GM18517 (cell line): Measurements from ENCODE around the gene PCDHAC1.
"Not testable (repeated sequence)": the region's sequence is repeated elsewhere in the genome, so short reads cannot be mapped to it uniquely, and the experiment has no call there.

ENCODE experiments used
- ATAC-seq: cut with Tn5 transposase; IDR thresholded peaks from one replicate; pipeline ENCODE4 v1.9.1; 2021; ENCODE audit warnings: mild to moderate bottlenecking, moderate library complexity; ENCODE audit not compliant: unreplicated experiment

Gene PCDHAC1

GRCh38 chr5:140925806-140926442, at the start of gene PCDHAC1:
PCDHAC1 (plus strand) TSS chr5:140926299; CDS start chr5:140926893, 594 bp downstream.
- ATAC-seq: no peak

- ATAC-seq: not testable (repeated sequence)
Measured at GRCh38 chr5:140876541-140877261, 49.4 kb upstream of the PCDHAC1 start.

- no peak for ATAC-seq
Measured at GRCh38 chr5:140877262-140877581, 48.9 kb upstream of the PCDHAC1 start.

DNA sequence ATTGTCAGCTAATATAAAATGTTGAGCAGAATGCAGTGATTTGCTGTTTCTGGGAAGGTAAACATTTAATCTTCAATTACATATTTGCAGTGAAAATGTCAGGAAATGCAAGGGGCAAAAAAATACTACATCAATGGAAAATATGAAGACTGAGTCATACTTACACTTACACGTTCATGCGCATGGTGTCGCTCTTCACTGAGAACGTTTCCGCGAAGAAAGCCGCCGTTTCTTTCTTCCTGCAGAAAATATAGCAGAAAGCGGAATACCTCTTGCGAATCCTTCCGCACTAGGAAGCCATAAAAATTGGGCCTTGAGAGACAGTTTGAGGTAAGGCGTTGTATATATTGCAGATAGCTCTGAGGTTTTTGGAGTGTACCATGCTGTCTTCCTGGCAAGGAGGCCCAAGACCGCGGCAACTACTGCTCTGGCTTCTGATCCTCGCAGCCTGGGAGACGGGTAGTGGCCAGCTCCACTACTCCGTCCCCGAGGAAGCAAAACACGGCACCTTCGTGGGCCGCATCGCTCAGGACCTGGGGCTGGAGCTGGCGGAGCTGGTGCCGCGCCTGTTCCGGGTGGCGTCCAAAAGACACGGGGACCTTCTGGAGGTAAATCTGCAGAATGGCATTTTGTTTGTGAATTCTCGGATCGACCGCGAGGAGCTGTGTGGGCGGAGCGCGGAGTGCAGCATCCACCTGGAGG, 44.1 kb upstream of the PCDHAC1 start, which contains the start of gene PCDHA13:
TSS of gene PCDHA13 (plus strand) at position 236 of the 702 bp plus-strand sequence. CDS start at position 381, 145 bp downstream.
- no peak for ATAC-seq

- no peak for ATAC-seq
Measured at GRCh38 chr5:140882591-140882899, 43.6 kb upstream of the PCDHAC1 start.

GRCh38 chr5:140883373-140883772, 42.7 kb upstream of the PCDHAC1 start:
- no peak for ATAC-seq

DNA sequence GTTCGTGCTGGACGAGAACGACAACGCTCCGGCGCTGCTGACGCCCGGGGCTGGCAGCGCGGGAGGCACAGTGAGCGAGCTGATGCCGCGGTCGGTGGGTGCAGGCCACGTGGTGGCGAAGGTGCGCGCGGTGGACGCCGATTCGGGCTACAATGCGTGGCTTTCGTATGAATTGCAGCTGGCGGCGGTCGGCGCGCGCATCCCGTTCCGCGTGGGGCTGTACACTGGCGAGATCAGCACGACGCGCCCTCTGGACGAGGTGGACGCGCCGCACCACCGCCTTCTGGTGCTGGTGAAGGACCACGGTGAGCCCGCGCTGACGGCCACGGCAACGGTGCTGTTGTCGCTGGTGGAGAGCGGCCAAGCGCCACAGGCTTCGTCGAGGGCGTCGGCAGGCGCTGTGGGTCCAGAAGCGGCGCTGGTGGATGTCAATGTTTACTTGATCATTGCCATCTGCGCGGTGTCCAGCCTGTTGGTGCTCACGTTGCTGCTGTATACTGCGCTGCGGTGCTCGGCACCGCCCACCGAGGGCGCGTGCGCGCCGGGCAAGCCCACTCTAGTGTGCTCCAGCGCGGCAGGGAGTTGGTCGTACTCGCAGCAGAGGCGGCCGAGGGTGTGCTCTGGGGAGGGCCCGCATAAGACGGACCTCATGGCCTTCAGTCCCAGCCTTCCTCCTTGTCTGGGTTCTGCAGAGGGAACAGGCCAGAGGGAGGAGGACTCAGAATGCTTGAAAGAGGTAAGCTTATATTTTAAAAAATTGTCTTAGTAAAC, 42.0 kb upstream of the PCDHAC1 start:
- no peak for ATAC-seq

DNA sequence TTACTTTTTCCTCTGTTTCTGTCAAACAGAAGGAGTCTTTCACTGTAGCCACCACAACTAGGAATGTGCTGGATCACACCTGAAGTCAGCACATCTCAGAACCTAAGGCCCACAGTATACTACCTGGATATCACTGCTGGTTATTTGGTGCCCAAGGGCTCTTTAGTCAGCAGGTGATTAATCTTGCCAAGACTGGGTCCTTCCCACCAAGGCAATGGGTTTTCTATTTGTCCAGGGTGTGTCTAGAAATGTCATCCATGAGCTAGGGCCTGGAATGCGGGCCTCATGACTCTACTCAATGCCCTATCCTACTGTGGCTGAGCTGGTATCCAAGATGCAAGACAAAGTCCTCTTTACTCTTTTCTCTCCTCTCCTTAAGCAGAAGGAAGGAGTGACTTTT, 9.8 kb upstream of the PCDHAC1 start:
- no peak for ATAC-seq

DNA sequence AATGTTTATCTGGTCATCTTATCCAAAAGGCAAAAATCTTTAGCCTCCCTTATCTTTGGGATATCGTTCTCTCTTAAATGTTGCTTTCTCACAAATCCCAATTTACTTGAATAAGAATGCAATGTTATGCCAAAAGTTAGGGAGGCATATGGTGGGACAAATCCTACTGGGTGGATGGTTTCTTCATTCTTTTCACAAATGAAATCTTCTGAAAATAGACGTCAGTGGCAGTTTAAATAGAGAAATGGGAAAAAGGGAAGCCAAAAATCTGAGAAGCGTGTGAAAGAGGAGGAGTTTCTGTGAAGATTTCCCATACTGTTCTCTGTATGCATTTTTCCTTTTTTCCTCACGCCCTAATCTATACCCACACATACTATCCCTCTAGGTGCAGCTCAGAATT, 2.5 kb upstream of the PCDHAC1 start:
- ATAC-seq: no peak

DNA sequence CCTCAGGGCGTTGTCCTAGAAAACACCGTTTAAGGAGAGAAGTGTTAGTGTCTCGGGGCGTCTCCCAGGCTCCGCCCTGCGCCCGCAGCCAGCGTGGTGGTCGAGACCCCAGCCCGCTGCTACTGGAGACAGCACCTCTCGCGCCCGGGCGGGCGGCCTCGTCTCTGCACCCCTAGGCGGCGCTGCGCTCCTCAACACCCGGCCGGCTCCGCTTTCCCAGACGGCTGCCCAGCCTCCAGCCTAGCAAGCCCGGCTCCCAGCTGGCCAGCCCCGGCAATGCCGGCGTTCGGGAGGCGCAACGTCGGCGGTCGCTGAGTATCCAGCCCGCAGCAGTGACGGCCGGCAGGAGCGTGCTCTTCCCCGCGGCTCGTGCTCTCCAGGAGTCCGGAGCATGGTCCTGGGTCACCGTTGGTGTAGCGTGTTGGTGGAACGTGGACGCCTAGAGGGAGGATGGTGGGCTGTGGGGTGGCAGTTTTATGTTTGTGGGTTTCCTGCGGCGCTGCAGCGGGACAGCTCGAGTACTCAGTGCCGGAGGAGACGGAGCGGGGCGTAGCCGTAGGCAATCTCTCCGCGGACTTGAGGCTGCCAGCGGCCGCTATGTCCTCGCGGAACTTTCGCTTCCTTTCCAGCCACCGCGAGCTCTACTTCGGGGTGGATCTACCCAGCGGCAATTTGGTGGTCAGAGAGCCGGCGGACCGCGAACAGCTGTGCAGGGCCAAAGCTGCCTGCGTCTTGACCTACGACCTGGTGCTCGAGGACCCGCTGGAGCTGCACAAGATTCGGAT, 536 bp downstream of the PCDHAC1 start:
- no peak for ATAC-seq

GRCh38 chr5:140927228-140927573, 1.1 kb downstream of the PCDHAC1 start:
- no peak for ATAC-seq

DNA sequence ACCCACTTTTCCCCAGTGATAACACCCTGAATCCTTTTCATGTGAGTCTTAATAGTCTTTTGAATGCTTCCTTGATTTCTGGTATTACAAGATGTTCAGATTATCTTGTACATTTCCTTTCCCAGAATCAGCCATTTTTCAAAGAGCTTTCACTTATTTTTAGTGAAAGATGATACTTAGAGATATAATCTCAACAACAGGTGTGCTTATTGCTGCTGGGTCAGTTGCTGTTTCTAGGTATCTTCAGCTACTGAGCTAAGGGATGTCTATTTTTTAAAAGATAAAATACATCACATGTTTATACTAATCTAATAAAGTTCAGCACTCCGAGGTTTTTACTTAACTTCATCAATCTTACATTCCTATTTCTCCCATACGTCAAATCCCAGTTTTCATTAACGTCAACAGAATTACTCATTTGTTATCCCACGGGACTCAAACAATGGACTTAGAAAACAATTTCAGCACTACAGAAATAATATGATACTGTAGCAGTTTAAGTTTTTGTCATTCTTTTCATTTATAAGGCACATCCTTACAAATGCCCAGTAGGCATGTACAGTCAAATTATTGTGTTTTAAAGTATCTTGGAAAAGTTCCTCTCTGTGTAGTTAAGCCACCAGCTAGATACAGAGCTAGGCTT, 9.0 kb downstream of the PCDHAC1 start:
- no peak for ATAC-seq

- no peak for ATAC-seq
Measured at GRCh38 chr5:140946578-140946977, 20.5 kb downstream of the PCDHAC1 start.

- no peak for ATAC-seq
Measured at GRCh38 chr5:140951636-140952035, 25.5 kb downstream of the PCDHAC1 start.

DNA sequence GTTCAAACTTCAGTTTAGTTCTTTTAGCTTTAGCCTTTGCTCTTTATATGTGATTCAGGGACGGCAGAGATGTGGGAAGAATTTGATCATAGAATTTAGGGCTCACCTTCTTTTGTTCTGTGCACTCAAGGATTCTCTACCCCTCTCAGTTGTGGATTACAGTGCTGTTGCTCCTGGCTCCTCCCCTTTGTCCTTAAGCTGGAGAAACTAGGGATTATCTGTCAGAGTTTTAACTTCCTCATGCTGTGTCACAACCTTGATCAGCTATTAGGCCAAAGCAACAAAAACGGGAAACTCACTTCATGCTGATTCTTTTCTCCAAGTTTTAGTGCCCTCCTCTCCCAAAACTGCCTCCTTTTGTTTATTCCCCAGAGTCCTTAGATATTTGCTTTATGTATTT, 27.1 kb downstream of the PCDHAC1 start:
- ATAC-seq: no peak

- ATAC-seq: no peak
Measured at GRCh38 chr5:140962190-140962589, 36.1 kb downstream of the PCDHAC1 start.

DNA sequence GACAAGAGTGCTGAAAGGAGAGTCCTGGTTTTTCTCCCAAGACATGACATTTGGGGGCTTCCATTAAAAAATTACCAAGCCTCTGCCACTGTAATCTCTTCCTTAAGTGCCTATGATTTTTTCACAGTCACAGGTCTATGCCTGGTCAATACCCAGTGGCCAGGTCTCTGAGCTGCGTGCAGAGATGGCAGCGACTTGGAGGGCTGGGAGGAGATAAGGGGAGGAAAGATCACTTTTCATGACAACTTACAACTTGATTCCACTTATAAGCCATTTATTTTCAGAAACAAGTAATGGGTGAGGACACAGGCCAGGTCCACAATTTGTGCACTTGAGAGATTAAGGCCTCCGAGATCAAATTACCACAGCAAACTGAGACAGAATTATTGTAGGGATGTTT, 38.3 kb downstream of the PCDHAC1 start:
- no peak for ATAC-seq

GRCh38 chr5:140965905-140966292, 39.8 kb downstream of the PCDHAC1 start:
- ATAC-seq: no peak

- no peak for ATAC-seq
Measured at GRCh38 chr5:140966293-140967225, 40.5 kb downstream of the PCDHAC1 start, which contains the start of gene PCDHAC2. PCDHAC2 (plus strand) TSS chr5:140966476; CDS start chr5:140966767, 291 bp downstream.
